Fibroblast of skin of abdomen (primary cell): Measurements from ENCODE around the gene SDHA.
"Not testable (repeated sequence)": the region's sequence is repeated elsewhere in the genome, so short reads cannot be mapped to it uniquely, and the experiment has no call there.

Source experiments
- DNase-seq: peaks from one replicate; pipeline ENCODE4 v3.0.0-alpha.2; 2013

SDHA gene

GRCh38 chr5:263275-263974 is 45.3 kb downstream of the SDHA start:
- DNase-seq = peak; percentile 89

- no peak for DNase-seq
Observed at GRCh38 chr5:264338-264737, 46.2 kb downstream of the SDHA start.

- peak; percentile 65 for DNase-seq
Observed at GRCh38 chr5:266311-267026, 48.3 kb downstream of the SDHA start.

GRCh38 chr5:267716-268115 is 49.6 kb downstream of the SDHA start:
- DNase-seq = no peak

GRCh38 chr5:270340-270739 is 52.2 kb downstream of the SDHA start:
- DNase-seq = no peak

GRCh38 chr5:271828-272167 is 53.7 kb downstream of the SDHA start:
- DNase-seq = not testable (repeated sequence)

GRCh38 chr5:273091-273490 is 55.0 kb downstream of the SDHA start:
- not testable (repeated sequence) for DNase-seq

GRCh38 chr5:273491-273890 is 55.4 kb downstream of the SDHA start:
- DNase-seq = not testable (repeated sequence)

- DNase-seq = not testable (repeated sequence)
Observed at GRCh38 chr5:274346-274745, 56.2 kb downstream of the SDHA start.

- no peak for DNase-seq
Observed at GRCh38 chr5:278646-279045, 60.5 kb downstream of the SDHA start.

- DNase-seq = not testable (repeated sequence)
Observed at GRCh38 chr5:279051-279665, 61.0 kb downstream of the SDHA start.

GRCh38 chr5:285991-286557 is 68.0 kb downstream of the SDHA start:
- DNase-seq = no peak

- not testable (repeated sequence) for DNase-seq
Observed at GRCh38 chr5:290200-290599, 72.1 kb downstream of the SDHA start.

GRCh38 chr5:291345-291744 is 73.2 kb downstream of the SDHA start:
- DNase-seq = not testable (repeated sequence)

GRCh38 chr5:294788-295187 is 76.7 kb downstream of the SDHA start:
- not testable (repeated sequence) for DNase-seq

- DNase-seq = not testable (repeated sequence)
Observed at GRCh38 chr5:296207-296606, 78.1 kb downstream of the SDHA start.

GRCh38 chr5:296954-297353 is 78.8 kb downstream of the SDHA start:
- peak; percentile 84 for DNase-seq

- not testable (repeated sequence) for DNase-seq
Observed at GRCh38 chr5:297448-297847, 79.3 kb downstream of the SDHA start.

- DNase-seq = not testable (repeated sequence)
Observed at GRCh38 chr5:297991-298736, 80.0 kb downstream of the SDHA start.

- DNase-seq = no peak
Observed at GRCh38 chr5:298737-299125, 80.6 kb downstream of the SDHA start.

- not testable (repeated sequence) for DNase-seq
Observed at GRCh38 chr5:299921-300320, 81.8 kb downstream of the SDHA start.

GRCh38 chr5:300691-301435 is 82.7 kb downstream of the SDHA start:
- DNase-seq = not testable (repeated sequence)
